ENCODE measurements around the gene CCDC33.

The CCDC33 gene

DNA sequence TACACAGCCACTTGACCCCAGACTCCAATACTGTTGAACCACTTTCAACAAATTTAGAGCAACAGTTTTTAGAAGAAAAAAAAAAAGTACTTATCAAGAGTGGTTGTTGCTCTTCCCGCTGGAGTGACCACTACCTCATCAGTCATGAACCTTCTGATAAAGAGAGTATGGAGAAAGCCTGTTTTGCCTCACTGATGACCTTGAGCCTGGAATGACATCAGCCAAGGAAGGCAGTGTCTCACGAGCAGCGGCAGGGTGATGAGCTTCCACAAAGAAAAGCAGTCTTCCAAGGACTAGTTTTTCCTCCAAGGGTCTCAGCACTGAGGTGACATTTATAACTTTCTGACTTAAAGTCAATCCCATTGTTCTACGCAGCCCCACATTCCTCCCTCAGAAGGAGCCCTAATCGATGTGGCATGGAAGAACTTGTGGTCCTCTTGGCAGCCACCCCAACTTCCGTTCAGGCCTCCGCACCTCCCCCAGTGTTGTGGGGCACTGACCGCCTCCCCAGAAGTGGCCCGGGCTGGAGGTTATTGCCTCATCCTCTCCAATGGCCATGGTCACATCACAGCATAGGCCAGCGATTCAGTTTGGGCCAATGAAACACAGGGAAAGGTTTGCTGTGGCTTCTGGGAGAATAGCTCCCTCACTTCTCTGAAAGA lies 133.1 kb downstream of the CCDC33 start:
- no peak for DNase-seq

DNA sequence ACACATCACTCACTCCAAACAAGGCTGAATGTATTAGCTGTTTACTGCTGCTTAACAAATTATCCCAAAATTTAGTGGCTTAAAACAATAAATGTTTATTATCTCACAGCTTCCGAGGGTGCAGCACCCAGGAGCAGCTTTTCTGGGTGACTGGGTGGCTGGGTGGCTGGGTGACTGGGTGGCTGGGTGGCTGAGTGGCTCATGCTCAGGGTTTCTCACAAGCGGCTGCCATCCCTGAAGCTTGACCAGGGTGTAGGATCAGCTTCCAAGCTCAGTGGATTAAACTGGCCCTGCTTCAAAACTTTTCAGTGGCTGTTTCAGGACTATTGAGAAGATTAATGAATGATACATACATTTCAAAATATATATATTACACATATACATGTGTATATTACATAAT lies 133.6 kb downstream of the CCDC33 start:
- DNase-seq: no peak

DNA sequence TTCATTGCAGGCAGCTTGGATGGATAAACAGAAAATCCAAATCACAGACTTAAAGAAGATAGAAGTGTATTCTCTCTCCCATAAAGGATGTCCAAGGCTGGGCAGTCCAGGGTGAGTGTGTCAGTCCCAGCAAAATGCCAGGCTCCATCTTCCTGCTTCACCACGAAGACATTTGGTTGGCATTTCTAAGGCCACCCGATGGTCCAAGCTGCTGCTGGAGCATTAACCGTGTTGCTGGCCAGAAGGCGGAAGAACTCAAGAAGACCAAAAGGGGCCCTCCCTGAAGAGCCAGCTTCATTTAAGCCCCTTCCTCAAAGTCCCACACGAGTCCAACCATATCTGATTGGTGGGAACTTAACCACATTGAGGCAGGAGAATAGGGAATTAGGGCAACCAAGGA lies 134.3 kb downstream of the CCDC33 start:
- DNase-seq: no peak

DNA sequence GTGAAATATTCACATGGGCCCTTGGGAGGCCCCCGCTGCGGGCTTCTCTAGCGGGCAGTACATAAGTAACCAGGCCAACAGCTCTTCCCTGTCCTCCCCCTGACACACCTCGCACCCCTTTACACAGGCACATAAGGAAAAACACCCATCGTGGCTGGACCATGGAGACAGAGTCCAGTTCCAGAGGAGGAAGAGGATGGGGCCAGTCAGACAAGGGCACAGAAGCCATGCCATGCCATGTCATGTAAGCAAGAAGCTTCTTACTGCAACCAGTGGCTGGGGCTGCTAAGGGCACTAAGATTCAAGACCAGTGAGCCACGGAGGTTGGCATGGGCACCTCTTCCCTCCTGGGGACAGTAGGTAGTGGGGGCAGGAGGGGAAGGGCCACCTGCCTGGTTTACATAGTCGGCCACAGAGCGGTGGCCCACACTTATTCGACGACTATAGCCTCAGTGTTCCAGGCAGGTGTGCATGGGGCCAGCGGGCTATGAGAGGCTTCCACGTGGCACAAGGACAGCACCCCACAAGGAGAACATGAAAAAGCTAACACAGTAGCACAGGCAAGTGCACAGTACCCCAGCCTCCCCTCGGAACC lies 137.0 kb downstream of the CCDC33 start:
- no peak for DNase-seq

DNA sequence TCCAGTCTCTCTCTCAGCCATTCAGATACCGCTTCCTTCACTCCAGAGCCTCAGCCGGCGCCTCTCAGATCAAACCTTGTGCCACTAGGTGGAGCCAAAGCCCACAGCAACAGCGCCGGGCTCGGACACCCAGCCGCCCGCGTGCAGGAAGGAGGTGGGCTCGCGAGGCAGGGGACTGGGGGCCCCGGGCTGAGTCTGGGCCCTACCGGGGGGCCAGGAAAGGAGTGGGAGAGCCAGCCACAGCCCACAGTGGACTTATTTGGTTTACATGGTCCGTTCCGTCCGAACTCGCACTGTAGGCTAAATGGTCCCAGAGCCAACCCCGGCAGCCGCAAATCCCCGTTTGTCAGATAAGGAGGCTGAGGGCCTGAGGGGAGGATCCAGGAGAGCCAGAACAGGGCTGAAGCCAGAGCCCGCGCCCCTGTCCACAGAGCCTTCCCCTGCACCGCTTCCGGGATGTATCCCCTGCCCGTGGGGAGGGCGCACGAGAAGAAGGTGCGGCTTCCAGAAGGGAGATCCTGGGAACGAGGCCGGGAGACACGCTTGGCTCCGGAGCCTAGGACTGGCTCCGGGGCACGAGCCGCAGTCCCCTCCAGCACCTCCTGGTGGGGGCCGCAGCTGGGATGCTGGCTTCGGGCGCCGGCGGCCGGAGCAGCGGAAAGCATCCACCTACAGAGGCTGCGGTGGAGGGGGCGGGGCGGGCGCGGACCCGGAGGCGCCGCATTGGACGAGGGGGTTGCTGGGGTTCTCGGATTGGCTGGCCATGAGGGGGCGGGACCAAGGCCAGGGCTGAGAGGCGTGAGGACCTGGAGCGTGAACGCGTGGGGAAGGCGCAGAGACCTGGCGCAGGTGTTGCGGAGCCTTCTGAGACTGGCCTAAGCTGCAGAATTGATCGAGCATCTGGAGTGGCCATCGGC lies 137.9 kb downstream of the CCDC33 start:
- DNase-seq: peak; percentile 66 to 87

DNA sequence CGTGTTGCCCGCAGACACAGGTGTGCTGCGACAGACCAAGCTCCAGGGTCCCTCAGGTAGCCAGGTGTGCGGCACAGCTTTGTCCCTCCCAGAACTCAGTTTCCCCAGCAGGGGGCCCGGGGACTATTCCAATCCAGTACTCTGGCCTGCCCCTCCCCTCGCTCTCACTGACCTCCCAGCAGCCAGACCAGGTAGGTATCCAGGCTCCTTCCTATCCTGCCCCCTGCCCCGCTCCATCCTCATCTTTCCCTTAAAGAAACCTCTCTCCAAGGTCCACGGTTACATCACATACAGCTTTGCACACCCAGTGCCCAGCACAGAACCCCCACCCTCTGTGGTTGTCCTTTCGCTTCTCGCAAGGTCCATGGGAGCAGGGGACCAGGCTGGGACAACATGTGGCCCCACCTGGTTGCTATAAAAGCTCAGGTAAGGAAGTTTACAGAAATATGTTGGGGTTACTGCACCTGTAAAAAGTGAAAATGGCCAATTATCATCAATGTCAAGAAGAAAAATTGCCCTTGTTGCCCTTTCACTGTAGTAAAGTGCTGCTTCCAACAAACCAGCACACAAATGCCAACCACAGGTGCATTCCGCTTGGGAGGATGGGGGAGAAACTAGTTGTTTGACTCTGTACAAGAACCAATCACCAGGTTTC lies 138.6 kb downstream of the CCDC33 start:
- no peak for DNase-seq

DNA sequence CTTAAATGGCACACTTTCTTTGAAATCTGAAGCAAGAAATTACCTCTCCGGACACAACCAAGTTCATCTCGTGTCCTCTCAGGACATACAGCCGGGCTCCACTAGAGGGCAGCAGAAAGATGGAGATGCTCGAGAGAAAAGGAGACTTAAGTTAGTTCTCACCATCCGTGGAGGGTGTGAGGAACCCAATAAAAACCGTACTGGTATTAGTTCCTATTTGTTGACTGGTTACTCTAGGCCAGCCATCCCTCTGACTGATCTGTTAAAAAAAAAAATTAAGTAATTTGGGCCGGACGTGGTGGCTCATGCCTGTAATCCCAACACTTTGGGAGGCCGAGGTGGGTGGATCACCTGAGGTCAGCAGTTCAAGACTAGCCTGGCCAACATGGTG lies 139.2 kb downstream of the CCDC33 start:
- peak; percentile 55 to 85 for DNase-seq

DNA sequence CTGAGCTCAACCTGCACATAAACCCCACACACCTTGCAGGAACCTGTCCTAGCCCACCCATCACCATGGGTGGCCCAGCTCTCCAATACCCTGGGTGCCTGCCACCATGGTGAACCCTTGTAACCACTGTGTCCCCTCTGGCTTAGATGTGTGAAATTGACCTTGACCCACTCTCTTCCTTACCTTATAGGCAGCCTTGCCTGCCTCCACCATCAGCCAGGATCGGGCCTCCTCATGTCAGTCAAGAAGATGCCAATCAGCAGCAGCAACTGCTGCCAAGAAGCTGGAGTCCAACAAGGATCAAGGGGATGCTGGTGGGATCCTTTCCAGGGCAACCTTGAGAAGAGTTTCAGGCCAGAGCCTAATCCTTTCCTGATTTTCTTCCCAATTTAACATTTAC lies 140.1 kb downstream of the CCDC33 start:
- DNase-seq: no peak

DNA sequence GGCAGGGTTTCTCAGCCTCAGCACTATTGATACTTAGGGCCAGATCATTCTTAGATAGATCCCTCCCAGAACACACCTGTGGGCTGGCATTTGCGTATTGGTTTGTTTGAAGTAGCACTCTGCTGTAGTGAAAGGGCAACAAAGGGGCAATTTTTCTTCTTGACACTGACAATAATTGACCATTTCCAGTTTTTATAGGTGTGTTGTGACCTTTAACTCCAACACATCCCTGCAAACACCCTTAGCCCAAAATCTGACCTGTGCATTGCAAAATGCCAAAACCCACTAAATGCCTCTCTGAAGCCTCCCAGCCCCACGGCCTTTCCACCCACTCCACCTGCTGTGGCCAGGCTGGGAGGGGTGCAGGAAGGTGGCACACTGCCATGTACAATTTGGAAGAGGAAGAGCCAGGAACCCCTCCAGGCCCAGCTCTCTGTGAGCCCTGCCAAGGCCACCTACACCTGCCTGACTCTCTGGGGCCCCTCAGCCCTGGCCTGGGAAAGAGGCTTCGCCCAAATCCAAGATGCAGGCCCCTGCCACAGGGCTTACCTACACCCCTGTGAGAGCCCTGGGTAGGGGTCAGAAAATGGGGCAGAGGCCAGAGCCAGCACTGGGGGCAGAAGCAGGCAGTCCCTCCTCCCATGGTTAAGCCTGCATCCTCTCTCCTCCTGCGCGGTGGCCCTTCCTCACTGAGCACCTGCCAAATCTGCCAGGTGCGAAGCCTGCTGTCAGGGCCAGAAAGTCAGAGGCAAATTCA lies 140.9 kb downstream of the CCDC33 start:
- DNase-seq: no peak

DNA sequence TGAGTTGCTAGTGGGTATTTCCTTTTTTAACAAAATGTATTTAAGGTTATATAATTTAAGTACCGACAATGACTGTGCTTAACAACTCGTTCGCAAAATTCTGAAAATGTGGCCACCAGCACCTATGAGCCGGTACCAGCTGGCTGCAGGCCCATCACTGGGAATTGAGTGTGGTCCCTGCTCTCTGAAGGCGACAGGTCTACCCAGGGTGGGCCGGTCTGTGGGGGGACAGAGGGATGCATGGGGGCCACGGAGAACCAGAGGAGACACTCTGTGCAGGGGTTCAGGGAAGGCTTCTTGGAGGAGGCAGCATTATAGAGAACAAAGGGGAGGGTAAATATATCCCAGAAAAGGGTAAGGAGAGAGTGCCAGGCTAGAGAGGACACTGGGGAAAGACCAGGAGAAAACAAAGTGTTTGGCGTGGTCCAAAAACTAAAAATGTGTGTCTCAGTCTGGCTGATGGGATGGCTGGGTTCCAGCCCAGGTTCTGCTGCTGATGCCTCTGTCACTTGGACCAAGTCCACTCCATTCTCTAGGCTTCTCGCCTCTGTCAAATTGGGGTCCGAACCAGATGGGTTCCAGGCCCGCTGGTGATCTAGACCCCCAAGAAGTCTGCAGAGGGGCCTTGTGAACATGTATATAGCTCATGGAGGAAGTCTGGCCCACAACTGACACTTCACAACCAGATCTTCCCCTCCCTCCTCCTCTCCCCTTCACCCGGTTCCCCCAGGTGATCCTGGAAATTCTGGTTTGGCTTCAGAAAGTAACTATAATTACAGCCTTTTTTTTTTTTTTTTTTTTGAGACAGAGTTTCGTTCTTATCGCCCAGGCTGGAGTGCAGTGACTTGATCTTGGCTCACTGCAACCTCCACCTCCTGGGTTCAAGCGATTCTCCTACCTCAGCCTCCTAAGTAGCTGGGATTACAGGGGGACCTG lies 142.0 kb downstream of the CCDC33 start:
- DNase-seq: no peak

DNA sequence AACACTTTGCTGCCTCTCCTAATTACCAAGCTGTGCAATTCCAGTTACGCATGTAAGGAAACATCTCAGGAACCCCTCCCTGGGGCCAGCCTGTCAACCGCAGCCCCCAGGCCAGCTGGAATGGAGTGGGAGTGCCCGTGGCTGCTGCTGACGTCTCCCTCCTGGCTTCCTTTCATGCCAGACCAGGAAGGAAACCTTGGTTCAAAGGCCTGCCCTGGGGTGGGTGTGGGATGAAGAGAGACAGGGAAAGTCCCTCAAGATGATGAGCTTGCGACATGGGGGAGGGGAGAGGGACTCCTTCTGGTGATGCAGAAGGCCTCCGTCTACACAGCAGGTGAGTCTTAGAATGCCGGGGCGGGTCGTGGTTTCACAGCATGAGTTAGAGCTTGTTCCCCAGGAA lies 142.7 kb downstream of the CCDC33 start:
- DNase-seq: no peak

DNA sequence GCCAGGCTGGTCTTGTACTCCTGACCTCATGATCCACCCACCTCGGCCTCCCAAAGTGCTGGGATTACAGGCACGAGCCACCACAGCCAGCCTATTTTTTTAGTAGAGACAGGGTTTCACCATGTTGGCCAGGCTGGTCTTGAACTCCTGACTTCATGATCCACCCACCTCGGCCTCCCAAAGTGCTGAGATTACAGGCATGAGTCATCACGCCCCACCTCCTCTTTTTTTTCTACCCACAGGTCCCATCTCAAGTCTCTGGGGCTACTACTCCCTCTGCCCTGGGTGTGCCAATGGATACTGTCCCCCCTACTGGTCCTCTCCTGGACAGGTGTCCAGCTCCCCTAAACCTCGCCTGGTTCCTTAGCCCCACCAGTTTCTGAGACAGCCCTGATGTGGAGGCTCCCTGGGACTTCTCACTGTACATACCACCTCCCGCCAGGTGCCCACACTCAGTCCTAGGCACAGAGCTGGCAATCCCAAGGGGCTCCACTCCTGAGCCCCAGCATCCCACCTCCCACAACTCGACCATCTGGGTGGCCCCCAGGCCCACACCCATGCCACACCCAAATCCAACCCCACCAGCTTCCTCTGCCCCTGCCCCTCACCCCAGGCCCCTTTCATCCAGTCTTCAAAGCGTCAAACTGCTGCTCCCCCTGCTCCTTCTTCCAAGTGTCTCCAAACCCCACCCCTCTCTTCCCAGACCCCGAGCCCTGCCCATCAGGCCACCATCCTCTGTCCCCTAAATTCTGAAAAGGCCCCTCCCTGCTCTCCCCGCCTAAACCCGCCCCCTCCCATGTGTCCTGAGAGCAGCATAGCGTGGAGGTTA lies 144.4 kb downstream of the CCDC33 start:
- DNase-seq: no peak

DNA sequence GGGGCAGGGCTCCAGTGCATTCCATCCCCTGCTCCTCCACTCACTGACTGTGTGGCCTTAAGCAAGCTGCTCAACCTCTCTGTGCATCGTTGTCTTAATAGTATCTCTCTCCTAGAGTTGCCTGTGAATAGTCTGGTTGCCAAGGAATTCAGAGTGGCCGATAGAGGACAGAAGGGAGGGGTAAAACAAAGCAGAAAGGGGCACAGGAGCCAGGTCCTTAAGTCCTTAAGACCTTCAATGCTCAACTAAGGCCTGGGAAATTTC lies 145.0 kb downstream of the CCDC33 start:
- DNase-seq: no peak

DNA sequence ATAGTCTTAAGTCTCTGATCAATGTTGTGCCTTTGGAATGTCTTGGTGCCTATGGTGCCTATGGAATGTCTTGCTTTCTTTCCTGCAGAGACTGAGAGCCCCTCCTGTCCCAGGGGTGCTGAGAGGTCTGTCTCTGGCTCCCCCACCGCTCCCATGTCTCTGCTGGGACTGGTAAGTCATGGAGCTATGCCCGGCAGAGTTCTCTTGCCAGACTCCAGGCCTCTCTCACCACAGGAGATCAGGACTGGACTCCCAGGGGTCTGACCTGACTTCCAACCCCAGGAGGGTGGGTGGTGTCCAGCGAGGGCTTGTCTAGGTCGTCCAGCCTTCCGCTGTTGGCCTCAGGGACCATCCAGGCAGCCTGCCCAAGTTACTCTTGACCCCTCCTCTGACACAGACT lies 145.4 kb downstream of the CCDC33 start:
- no peak for DNase-seq

DNA sequence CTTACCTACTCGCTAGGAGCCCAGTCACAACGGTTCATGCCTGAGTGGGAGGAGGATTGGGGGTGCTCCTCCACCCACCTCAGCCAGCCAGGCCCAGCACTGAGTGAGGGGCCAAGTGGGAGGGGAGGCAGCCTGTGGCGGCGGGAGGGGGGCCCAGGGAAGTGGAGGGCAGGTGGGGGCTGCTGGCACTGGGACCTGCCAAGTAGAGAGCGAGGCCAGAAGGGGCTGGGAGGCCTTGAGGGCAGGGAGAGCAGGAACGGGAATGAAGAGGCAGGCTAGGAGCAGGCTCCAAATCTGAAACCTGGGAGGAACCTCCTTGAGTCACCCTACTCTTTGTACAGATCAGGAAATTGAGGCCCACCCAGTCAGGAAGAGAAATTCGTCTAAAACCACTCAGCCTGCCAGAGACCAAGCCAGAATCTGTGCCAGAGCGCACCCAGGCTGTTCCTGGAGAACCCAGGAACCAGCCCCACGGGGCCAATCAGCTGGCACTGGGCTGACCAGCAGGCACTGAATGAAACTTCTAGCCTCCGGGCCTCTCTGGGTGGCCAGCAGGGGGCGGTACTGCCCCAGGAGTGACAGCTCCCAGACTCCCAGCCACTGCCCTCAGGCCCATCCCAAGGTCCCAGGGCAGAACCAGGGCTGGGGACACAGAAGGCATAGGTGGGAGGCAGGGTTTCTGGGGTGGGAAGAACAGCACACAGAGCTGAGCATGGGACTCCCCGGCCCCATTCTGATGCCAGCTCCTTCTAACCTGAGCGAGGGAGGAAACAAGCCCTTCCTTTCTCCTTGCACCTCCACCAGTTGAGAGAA lies 146.1 kb downstream of the CCDC33 start:
- DNase-seq: peak; percentile 52 to 74

DNA sequence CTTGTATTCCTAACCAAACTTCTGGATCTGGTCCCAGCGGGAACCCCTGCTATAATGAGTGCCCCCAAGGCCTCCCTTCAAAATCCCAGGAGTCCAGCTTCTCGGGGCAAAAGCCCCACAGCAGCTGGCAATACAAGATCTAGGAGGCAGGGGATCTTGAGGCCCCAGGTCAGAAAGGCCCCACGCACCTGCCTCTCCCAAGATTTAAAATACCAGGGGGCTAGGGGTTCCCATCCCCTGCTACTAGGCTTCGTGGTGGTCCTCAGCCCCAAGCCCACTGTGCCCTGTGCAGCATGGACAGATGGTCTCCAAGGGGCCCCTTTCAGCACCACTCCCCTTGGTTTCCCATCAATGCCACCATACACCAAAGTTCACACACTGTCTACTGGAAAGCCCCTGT lies 147.2 kb downstream of the CCDC33 start:
- no peak for DNase-seq

DNA sequence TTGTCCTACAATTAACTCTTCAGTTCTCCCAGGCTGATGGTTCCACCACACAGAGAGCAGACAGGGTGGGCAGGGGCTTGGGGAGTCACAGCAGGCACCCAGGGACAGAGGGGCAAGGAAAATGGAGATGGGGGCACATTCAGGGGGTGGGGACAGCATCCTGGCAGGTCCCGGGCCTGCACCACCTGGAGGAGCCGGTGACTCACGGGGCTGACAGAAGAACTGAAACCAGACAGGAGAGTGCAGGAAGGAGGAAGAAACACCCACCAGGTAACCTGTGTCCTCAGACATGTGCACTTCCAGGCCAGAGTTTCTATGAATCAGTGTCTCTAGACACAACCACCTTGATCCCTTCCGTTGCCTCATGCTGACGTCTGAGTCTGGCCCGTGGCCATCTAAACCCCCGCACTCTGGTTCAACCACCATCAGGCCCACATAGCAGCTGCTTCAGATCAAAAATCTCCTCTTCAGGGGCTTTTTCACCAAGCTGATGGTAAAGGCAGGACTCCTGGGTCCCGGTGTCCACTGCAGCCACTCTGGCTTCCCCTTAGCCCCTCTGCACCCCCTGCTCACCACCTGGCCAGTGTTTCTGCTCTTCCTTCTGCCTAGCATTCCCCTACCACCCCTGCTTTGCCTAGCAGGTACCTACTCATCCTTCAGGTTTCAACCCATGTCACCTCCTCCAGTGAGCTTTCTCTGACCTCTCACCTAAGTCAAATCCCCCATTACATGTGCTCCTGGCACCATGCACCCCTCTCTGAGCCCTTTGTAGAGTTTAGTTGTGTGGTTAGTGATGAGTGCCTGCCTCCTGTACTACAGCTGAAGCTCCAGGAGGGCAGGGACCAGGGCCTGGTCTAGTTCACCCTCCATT lies 147.8 kb downstream of the CCDC33 start:
- no peak for DNase-seq

DNA sequence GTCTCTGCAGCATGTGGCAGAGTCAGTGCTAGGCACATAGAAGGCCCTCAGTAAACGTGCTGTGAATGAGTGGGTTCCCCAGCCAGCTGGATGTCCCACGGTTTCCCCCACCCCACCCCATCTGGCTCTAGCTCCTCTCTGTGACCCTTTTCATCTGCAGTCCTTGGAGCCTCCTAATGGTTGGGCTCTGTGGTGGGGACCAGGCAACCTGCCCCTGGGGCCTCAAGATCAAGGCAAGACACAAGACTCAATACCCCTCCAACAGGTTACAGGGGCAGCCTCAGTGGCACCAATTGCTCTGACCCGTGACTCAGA lies 148.4 kb downstream of the CCDC33 start:
- DNase-seq: no peak

Data from SW 1271 (cell line).